GM18858 (cell line): Measurements from ENCODE around the gene C12orf54.
"Not testable (repeated sequence)": the region's sequence is repeated elsewhere in the genome, so short reads cannot be mapped to it uniquely, and the experiment has no call there.

Source experiments
- ATAC-seq: cut with Tn5 transposase; IDR thresholded peaks from one replicate; pipeline ENCODE4 v1.9.1; 2021; ENCODE audit not compliant: unreplicated experiment

The C12orf54 gene

DNA sequence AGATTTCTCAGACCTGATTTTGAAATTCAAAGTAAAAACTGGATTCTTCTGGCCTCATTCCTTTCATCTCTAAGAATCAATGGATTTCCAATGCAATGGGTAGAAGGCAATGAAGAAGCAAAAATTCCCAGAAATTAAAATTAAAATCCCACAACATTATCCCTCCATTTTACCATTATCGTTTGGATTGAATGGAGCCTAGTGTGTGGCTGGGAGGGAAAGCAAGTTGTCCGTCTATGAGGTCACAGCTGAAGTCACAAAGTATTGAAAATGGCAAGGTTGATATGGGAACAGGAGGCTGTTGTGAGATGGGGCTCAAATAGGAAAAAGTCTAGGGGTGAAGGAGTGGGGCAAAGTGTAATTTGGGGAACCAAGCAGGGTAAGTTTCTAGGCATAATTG, at the start of gene C12orf54:
TSS of gene C12orf54 (plus strand) at position 301 of the 400 bp plus-strand sequence. CDS start 799 bp downstream, outside the sequence.
- no peak for ATAC-seq

DNA sequence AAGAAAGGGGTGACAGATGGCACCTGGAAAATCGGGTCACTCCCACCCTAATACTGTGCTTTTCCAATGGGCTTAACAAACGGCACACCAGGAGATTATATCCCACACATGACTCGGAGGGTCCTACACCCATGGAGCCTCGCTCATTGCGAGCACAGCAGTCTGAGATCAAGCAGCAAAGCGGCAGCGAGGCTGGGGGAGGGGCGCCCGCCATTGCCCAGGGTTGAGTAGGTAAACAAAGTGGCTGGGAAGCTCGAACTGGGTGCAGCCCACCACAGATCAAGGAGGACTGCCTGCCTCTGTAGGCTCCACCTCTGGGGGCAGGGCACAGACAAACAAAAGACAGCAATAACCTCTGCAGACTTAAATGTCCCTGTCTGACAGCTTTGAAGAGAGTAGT, 48.3 kb upstream of the C12orf54 start:
- not testable (repeated sequence) for ATAC-seq

DNA sequence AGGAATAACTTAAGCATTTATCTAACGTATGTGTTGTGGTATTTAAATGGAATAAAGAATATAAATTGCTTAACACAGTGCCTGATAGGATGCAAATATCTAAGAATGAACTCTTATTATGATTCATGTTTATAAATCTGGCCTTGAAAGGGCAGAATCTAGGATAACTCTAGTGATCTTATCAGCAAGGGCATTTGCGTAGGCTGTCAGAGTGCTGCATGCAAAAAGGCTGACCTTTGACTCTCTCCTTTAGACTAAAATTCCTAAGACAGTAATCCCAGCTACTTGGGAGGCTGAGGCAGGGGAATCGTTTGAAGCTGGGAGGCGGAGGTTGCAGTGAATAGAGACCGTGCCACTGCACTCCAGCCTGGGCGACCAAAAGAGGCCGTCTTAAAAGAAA, 41.2 kb upstream of the C12orf54 start:
- no peak for ATAC-seq

DNA sequence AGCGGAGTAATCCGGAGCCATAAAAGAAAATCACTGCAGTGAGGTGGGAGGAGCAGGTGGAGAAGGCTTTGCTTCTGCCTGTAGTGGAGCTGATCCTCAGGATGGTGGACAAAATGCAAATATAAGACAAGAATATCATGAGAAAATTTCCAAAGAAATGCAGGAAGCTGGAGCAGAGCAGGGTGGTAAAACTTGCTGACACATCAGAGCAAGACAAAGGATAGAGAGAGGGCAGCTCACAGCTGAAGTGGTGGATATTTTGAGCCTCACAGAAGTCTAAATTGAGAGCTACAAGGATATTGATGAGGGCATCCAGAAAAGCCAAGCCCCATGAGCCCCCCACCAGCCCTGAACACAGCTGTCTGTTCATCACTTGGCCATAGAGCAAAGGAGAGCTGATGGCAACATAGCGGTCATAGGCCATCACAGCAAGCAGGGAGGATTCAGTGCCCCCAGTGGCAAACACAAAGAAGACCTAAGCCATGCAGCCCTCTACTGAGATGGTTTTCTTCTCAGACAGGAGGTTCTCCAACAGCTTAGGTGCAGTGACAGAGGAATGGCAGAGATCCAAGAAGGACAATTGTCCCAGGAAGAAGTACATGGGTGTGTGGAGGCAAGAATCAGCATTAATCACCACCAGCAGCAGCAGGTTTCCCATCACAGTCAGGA, 40.0 kb upstream of the C12orf54 start:
- no peak for ATAC-seq

DNA sequence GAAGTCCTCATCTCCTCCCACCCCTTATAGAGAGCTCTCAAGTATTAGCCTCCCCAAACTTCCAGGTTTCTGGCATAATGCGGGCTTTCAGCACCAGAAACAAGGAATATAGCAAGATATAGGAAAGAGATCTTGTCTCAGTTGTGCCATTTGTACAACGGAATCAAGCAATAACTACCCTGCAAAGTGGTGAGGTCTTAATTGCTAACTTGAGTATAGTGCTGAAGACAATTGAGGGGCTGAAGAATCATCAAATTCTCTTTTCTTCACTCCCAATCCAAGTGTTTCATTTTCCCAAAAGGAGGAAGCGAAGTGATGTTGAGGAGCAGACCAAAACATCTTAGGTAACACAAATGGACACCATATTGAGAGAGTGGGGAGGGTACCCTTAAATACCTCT, 36.8 kb upstream of the C12orf54 start:
- no peak for ATAC-seq

DNA sequence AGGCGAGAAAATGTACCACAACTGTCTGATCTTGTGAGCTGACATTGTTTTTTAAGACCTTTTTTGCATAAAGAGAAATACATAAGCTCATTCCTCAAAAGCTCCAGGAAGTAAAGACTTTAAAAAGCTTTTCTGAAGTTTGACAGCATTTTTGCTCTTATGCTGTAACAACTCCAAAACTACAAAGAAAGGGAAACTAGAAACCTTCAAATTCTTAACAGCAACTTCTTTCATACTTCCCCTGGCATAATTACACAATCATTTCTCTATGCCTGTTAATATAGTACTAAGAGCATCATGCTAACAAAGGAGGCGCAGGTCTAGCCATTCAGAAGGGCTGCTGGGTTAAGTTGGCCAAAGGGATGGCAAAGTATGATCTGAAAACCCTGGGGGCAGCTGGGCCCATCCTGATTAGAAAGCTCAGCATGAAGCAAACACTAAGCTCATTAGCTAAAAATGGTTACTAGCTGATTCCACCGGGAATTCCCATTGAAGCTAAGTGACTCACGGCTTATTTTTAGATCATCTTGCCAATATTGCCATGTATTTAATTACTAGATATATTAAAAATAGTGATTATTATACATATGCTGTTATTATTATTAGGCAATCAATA, 36.0 kb upstream of the C12orf54 start:
- ATAC-seq = no peak

DNA sequence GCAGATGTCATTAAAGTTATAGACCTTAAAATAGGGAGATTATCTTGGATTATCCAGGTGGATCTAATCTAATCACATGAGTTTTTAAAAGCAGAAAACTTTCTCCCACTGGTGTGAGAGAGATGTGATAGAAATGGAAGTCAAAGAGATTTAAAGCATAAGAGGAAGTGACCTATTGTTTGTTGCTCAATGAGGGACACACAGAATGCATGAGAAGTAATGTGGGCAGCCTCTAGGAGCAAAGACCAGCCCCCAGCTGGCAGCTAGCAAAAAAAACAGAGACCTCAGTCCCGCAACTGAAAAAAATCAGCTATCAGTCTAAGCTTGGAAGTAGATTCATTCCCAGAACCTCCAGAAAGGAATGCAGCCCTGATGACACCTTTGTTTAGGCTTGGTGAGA, 34.5 kb upstream of the C12orf54 start:
- no peak for ATAC-seq

DNA sequence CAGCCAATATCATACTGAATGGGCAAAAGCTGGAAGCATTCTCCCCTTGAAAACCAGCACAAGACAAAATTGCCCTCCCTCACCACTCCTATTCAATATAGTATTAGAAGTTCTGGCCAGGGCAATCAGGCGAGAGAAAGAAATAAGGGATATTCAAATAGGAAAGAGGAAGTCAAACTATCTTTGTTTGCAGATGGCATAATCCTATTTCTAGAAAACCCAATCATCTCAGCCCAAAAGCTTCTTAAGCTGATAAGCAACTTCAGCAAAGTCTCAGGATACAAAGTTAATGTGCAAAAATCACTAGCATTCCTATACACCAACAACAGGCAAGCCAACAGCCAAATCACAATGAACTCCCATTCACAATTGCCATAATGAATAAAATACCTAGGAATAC, 30.9 kb upstream of the C12orf54 start:
- ATAC-seq = no peak

DNA sequence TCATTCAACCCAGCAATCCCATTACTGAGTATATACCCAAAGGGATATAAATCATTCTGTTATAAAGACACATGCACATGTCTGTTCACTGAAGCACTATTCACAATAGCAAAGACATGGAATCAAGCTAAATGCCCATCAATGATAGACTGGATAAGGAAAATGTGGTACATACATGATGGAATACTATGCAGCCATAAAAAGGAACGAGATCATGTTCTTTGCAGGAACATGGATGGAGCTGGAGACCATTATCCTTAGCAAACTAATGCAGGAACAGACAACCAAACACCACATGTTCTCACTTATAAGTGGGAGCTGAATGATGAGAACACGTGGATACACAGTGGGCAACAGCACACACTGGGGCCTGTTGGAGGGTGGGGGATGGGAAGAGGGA, 29.3 kb upstream of the C12orf54 start:
- ATAC-seq = not testable (repeated sequence)

DNA sequence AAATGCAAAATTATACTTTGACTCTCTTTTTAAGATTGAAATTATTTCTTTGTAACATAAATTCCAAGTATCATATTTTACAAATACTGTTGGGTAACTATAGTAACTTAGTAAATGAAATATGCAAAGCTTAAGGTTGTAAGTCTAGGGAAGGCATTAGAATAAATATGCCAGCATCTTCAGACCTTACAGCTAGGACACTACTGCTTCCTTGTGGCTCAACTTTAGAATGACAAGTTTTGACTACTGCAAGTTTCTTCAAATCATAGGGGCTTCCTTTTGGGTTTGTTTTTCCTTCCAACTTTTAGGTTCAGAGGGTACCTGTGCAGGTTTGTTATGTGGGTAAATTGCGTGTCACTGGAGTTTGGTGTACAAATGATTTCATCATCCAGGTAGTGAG, 27.6 kb upstream of the C12orf54 start:
- ATAC-seq = no peak

DNA sequence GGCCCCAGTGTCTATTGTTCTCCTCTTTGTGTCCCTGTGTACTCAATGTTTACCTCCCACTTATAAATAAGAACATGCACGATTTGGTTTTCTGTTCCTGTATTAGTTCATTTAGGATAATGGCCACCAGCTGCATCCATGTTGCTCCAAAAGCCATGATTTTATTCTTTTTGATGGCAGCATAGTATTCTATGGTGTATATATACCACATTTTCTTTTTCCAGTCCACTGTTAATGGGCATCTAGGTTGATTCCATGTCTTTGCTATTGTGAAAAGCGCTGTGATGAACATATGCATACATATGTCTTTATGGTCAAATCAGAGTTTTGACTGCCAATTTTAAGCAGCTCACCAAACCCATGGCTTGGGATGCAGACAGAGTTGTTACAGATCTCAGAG, 27.2 kb upstream of the C12orf54 start:
- no peak for ATAC-seq

DNA sequence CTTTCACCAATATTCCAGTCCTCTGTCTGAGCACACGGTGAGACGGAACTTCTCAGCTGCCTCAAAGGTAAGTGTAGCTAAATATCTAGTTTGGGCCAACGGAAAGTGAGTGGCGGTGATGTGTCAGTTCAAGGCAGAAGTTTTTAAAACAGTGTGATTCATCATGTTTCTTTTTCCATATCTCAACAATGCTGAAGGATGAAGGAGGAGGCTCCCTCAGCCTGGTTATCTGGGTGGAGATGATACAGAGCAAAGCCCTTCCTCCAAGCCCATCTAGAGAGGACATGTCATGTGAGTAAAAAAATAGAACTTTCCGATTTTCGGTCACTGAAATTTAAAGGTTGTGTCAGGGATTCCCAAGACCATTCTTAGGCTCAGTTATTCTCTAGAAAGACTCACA, 23.0 kb upstream of the C12orf54 start:
- ATAC-seq = no peak

DNA sequence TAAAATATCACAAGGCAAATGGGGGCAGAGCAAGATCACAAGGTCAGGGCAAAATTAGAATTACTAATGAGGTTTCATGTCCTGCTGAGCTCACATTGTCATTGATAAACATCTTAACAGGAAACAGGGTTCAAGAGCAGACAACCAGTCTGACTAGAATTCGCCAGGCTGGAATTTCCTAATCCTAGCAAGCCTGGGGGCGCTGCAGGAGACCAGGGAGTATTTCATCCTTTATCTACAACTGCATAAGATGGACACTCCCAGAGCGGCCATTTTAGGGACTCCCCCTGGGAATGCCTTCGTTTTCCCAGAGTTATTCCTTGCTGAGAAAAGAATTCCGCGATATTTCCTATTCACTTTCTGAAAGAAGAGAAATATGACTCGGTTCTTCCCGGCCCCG, 13.3 kb upstream of the C12orf54 start:
- ATAC-seq = not testable (repeated sequence)

DNA sequence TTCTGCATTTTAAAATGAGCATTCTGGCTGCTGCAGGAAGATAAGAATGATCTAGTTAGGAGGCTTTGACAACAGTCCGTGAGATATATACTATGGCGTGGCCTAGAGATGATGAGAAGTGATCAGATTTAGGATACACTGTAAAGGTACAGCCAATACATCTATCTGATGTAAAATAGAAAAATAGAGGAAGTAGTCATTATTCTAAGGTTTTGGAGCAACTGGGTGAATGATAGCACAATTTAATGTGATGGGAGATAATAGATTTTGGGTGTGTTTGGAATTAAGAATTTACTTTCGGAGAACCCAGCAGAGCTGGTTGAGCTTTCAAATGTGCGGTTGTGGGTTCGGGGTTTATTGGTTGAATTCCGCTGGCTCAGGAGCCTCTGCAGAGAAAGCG, 10.0 kb upstream of the C12orf54 start, which contains the start of gene ANP32D:
TSS of gene ANP32D (plus strand) at position 301 of the 400 bp plus-strand sequence. CDS start 106 bp downstream, outside the sequence.
- ATAC-seq = no peak

DNA sequence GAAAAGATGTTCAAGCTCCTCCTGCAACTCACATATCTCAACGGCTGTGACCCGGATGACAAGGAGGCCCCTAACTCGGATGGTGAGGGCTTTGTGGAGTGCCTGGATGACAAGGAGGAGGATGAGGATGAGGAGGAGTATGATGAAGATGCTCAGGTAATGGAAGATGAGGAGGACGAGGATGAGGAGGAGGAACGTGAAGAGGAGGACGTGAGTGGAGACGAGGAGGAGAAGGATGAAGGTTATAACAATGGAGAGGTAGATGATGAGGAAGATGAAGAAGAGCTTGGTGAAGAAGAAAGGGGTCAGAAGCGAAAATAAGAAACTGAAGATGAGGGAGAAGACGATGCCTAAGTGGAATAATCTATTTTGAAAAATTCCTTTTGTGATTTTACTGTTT, 9.2 kb upstream of the C12orf54 start:
- no peak for ATAC-seq

DNA sequence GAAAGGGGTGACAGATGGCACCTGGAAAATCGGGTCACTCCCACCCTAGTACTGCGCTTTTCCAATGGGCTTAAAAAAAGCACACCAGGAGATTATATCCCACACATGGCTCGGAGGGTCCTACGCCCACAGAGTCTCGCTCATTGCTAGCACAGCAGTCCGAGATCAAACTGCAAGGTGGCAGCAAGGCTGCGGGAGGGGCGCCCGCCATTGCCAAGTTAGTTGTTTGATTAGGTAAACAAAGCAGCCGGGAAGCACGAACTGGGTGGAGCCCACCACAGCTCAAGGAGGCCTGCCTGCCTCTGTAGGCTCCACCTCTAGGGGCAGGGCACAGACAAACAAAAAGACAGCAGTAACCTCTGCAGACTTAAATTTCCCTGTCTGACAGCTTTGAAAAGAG, 7.8 kb upstream of the C12orf54 start:
- not testable (repeated sequence) for ATAC-seq

DNA sequence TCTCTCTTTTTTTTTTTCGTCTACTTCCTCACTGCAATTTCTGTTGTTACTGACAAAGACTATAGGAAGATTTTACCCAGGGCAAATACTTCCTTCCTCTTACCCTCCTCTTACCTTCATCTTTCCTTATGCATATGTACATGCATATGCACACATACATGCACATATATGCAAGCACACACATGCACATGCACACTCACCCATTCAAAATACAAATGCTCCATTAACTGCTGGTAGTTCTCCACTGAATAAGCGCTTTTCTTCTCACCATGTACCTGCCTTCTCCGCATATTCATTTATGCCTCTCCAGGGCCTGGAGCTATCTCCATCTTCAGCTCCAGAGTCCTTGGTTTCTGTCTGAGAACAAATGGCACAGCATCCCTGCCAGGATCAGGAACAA, 632 bp downstream of the C12orf54 start:
- no peak for ATAC-seq

DNA sequence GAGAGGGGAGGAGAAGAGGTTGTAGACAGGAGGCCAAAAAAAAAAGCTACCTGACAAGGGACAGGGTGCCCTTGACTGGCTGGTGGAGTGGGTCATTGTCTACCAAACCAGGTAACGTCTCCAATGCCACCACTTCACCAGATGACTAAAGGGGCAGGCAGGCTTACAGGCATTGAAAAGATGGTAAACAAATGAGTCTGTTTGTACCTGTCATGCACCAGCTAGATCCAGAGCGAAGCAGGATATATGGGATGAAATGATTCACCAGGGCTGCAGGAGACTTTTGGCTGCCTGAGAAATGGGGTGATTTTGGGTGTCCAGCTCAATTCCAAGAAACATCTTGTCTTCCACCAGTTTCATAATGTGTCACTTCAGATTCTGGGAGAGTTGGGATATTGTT, 4.0 kb downstream of the C12orf54 start:
- no peak for ATAC-seq

DNA sequence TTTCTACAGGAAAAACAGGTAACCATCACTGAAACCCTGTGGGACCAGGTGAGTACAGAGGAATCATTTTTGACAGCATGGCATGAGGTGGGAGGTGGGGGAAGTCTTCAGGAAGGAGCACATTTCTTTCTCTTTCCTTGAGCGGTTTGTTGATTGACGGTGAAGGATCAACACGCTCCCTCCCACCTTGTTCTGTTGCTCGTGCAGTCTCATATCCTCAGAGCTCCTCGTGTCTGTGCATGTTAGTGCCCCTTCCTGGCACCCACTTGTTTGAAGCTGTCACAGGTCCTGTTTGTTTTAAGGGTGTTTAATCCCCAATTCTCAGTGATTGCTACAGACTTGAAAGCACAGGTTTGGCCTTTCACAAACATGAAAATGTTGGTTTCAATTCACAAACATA, 4.4 kb downstream of the C12orf54 start:
- ATAC-seq = no peak

DNA sequence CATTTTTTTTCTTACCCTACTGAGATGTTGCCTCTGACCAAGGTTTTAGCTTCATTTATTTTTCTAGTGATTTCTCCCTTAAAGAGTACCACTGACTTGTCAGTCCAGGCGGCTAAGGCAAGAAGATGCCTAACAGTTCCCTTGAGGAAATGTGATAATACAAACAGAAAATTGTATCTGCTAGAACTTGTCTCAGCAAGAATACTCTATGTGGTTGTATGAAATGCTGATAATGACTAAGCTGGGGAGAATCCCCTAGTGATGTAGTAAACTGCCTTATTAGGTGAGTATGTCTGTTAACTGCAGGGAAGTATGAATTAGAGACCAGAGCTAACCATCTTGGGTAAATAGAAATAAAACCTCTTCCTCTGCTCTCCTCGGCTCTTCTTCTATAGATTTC, 6.7 kb downstream of the C12orf54 start:
- ATAC-seq = peak; percentile 98

DNA sequence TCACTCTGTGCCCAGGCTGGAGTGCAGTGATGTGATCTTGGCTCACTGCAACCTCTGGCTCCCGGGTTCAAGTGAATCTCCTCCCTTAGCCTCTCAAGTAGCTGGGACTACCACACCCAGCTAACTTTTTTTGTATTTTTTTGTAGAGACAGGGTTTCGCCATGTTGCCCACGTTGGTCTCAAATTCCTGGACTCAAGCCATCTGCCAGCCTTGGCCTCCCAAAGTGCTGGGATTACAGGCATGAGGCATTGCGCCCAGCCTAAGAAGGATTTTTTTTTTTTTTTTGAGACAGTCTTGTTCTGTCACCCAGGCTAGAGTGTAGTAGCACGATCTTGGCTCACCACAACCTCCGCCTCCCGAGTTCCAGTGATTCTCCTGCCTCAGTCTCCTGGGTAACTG, 7.2 kb downstream of the C12orf54 start:
- ATAC-seq = not testable (repeated sequence)

DNA sequence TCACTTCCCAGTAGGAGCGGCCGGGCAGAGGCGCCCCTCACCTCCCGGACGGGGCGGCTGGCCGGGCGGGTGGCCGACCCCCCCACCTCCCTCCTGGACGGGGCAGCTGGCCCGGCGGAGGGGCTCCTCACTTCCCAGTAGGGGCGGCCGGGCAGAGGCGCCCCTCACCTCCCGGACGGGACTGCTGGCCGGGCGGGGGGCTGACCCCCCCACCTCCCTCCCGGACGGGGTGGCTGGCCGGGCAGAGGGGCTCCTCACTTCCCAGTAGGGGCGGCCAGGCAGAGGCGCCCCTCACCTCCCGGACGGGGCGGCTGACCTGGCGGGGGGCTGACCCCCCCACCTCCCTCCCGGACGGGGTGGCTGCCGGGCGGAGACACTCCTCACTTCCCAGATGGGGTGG, 18.0 kb downstream of the C12orf54 start:
- not testable (repeated sequence) for ATAC-seq

DNA sequence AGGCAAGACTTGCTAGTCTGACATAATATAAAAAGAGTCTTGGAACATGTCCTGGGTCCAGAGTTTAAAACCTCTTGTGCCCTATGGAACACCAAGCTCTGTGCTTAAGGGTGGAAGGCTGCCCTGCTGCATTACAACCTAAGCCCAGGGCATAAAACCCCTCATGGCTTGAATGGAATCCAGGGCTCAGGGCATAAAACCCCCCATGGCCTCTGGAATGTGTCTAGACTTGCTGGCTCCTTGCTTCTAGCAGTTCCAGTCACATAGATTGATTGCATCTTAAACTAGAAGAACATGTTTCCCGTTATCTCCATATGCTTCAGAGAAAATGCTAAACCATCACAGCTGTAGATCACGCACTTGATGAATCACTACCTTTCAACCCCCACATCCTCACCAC, 24.5 kb downstream of the C12orf54 start:
- ATAC-seq = not testable (repeated sequence)
